B cell (primary cell): Measurements from ENCODE around the gene ANKRD52. TPM values are rescaled to one million over a fixed set of nuclear protein-coding genes. Genes with fewer than 3 reads are reported as not detected.

Experiments used
- ATAC-seq: fragments of 200-7000 bp; cut with Tn5 transposase; one replicate; pipeline ENCODE4 v1.10.0; 2021; ENCODE audit warnings: low read depth, mild to moderate bottlenecking, moderate number of reproducible peaks, moderate library complexity
- CTCF ChIA-PET: fragments of 350-600 bp; sonication (Branson Sonifier 250); formaldehyde crosslinking; loops from one replicate; lab custom pipeline; 2021; ENCODE audit warnings: antibody characterized with exemption, inconsistent platforms; lab: Charles Lee
- POLR2A ChIA-PET: fragments of 350-600 bp; sonication (Branson Sonifier 250); formaldehyde crosslinking; loops from one replicate; lab custom pipeline; 2021; ENCODE audit warnings: antibody characterized with exemption; lab: Charles Lee
- DNase-seq: peaks from one replicate; pipeline ENCODE4 v3.0.0; 2013
- H2AFZ ChIP-seq: 2 replicates; pipeline ENCODE4 v1.6.1; 2012; ENCODE audit warnings: mild to moderate bottlenecking, low read depth, low read length; ENCODE audit not compliant: insufficient read depth, poor library complexity, severe bottlenecking
- H3K27ac ChIP-seq, 2 donors: 1 replicate in 1 of 2; 2 replicates in 1 of 2; pipeline ENCODE4 v1.5.1; 2012 to 2013; ENCODE audit warnings: low read length in 2 of 2, mild to moderate bottlenecking in 2 of 2, moderate library complexity in 1 of 2
- H3K27me3 ChIP-seq, 4 experiments: fragments of 200-600 bp in 1 of 4; sonication (generic) in 1 of 4; replicated peaks in 1 of 4; 1 replicate in 2 of 4; 2 replicates in 2 of 4; pipeline versions ENCODE4 v1.6.1 to v1.7.0; 2013 to 2016; ENCODE audit warnings: low read length in 3 of 4, mild to moderate bottlenecking in 2 of 4, mixed read lengths in 1 of 4, moderate library complexity in 1 of 4; ENCODE audit not compliant: insufficient read depth in 4 of 4, control insufficient read depth in 3 of 4; ENCODE audit errors: control extremely low read depth in 1 of 4
- H3K36me3 ChIP-seq, 2 experiments: replicated peaks in 1 of 2; 1 replicate in 1 of 2; 2 replicates in 1 of 2; pipeline versions ENCODE4 v1.6.1 to v1.7.1; 2013; ENCODE audit warnings: low read length in 1 of 2; ENCODE audit not compliant: insufficient read depth in 2 of 2, control insufficient read depth in 1 of 2; ENCODE audit errors: control extremely low read depth in 1 of 2, extremely low read depth in 1 of 2
- H3K4me1 ChIP-seq, 2 donors: fragments of 200-600 bp in 1 of 2; sonication (generic) in 1 of 2; 1 replicate in 1 of 2; 2 replicates in 1 of 2; pipeline versions ENCODE4 v1.5.1 to v1.6.1; 2013 to 2017; ENCODE audit warnings: low read length in 2 of 2; ENCODE audit not compliant: control insufficient read depth in 2 of 2, insufficient read depth in 2 of 2
- H3K4me2 ChIP-seq: replicated peaks from 2 replicates; pipeline ENCODE3; 2012; ENCODE audit warnings: mild to moderate bottlenecking, low read depth, low read length; ENCODE audit not compliant: poor library complexity, severe bottlenecking
- H3K4me3 ChIP-seq, 5 experiments: fragments of 200-600 bp in 1 of 5; sonication (generic) in 1 of 5; 1 replicate in 3 of 5; 2 replicates in 2 of 5; pipeline versions ENCODE4 v1.5.1 to v1.7.0; 2011 to 2016; ENCODE audit warnings: low read length in 4 of 5, mild to moderate bottlenecking in 4 of 5, low read depth in 2 of 5, control low read depth in 1 of 5, moderate library complexity in 1 of 5; ENCODE audit not compliant: insufficient read depth in 1 of 5; ENCODE audit errors: control extremely low read depth in 1 of 5, extremely low read depth in 1 of 5
- H3K79me2 ChIP-seq: fragments of 200-600 bp; sonication (generic); one replicate; pipeline ENCODE4 v1.6.0; 2016; ENCODE audit warnings: low read length; ENCODE audit not compliant: control insufficient read depth, insufficient read depth
- H3K9ac ChIP-seq: fragments of 200-600 bp; sonication (generic); 2 replicates; pipeline ENCODE4 v1.6.1; 2017; ENCODE audit warnings: mild to moderate bottlenecking, low read length, moderate library complexity
- H3K9me3 ChIP-seq, 3 donors: one replicate each; pipeline versions ENCODE4 v1.6.1 to v1.7.1; 2013; ENCODE audit warnings: low read length in 2 of 3; ENCODE audit not compliant: control insufficient read depth in 2 of 3, insufficient read depth in 1 of 3; ENCODE audit errors: control extremely low read depth in 1 of 3
- H4K20me1 ChIP-seq: 2 replicates; pipeline ENCODE4 v1.6.0; 2012; ENCODE audit warnings: mild to moderate bottlenecking, low read length; ENCODE audit not compliant: insufficient read depth, control insufficient read depth, poor library complexity, severe bottlenecking
- H3K27ac Mint-ChIP-seq: one replicate; pipeline ENCODE4 v1.8.0; 2021; ENCODE audit warnings: mixed read lengths
- H3K27me3 Mint-ChIP-seq: one replicate; pipeline ENCODE4 v1.8.0; 2021; ENCODE audit warnings: mixed read lengths
- H3K4me1 Mint-ChIP-seq: one replicate; pipeline ENCODE4 v1.8.0; 2021; ENCODE audit warnings: mixed read lengths
- H3K4me3 Mint-ChIP-seq: one replicate; pipeline ENCODE4 v1.8.0; 2021; ENCODE audit warnings: mixed read lengths
- H3K9me3 Mint-ChIP-seq: one replicate; pipeline ENCODE4 v1.8.0; 2022; ENCODE audit warnings: mixed read lengths; ENCODE audit not compliant: insufficient read depth
- CTCF ChIP-seq: fragments of 200-600 bp; IDR thresholded peaks from one replicate; pipeline ENCODE4 v1.8.0; 2022; ENCODE audit warnings: antibody characterized with exemption, mild to moderate bottlenecking
- EZH2 ChIP-seq: IDR thresholded peaks from 2 replicates; pipeline ENCODE4 v1.6.1; 2012; ENCODE audit warnings: borderline replicate concordance, low read depth, mild to moderate bottlenecking, moderate library complexity, low read length; ENCODE audit not compliant: insufficient read depth, poor library complexity, severe bottlenecking
- WGBS: methylation state at CpG from one replicate; pipeline ENCODE4 v1.1.5; 2013; ENCODE audit warnings: missing lambda C conversion rate; ENCODE audit not compliant: insufficient coverage; 5-methylcytosine and 5-hydroxymethylcytosine counted together
- intact Hi-C: fragments of 100-400 bp; cut with micrococcal nuclease; formaldehyde crosslinking; loops from one replicate; pipeline ENCODE4 v1.10.0; 2022
- polyA plus RNA-seq: library from polyadenylated mRNA; depleted of rRNA; stranded (reverse); fragments of >200 nt; gene quantifications from 2 replicates; pipeline ENCODE4 v1.2.3, GENCODE V29; 2012
- total RNA-seq, 2 donors: library from RNA; stranded (reverse); fragments of 120-200 nt in 1 of 2; gene quantifications; 1 replicate in 1 of 2; 2 replicates in 1 of 2; pipeline versions ENCODE4 v1.2.3 to v1.2.4, GENCODE V29; 2013 to 2022

The ANKRD52 gene
- total and polyA plus RNA-seq, 2 donors (not counting 1 experiment from before 2014, with no cell fraction given): 17.9 to 46.5 TPM

- Mint-ChIP-seq H3K27ac (no peak overlapping the region), H3K4me1 (peaks cover under 1% of the 10 kb centered on the region), H3K27me3 (no peaks in the 10 kb centered on the region), H3K9me3 (no peaks in the 10 kb centered on the region), H3K4me3 (no peak overlapping the region)
- H3K4me3 ChIP-seq: no peak overlapping the region
- CTCF ChIA-PET: interaction anchor here (0.6 to 1.1 kb wide), 2 partner anchors 9 to 50 kb away, joined by 3 to 5 read pairs; no protein-coding TSS in a partner anchor
- TF ChIP-seq CTCF (no peak), EZH2 (no peak)
- H2AFZ ChIP-seq: no peak overlapping the region
- peaks cover 6 to 8% of the 10 kb centered on the region in 2 donors for H3K4me1 ChIP-seq
- no peaks in the 10 kb centered on the region for H4K20me1 ChIP-seq
- no peaks in the 10 kb centered on the region for H3K9me3 ChIP-seq
- no peak for DNase-seq
- no peak overlapping the region for H3K9ac ChIP-seq
- H3K79me2 ChIP-seq: peaks cover 17% of the 10 kb centered on the region
- intact Hi-C loops: no loop called here
- no peak overlapping the region for H3K27ac ChIP-seq
- WGBS: 100% methylated on average over 6 of the region's 7 CpGs
- ATAC-seq: no peak
- H3K4me2 ChIP-seq: no peak overlapping the region
- H3K36me3 ChIP-seq: peaks cover 8 to 38% of the 10 kb centered on the region in 2 experiments
- no peaks in the 10 kb centered on the region for H3K27me3 ChIP-seq
- POLR2A ChIA-PET: interaction anchor here (1.1 kb wide), 1 partner anchor 50 kb away, joined by 3 read pairs; no protein-coding TSS in a partner anchor
These were observed 49.2 kb upstream of the ANKRD52 start for GRCh38 chr12:56307221-56307965.
